Fibroblast of skin of left biceps (primary cell): ENCODE data around the gene VPS51.
"Not testable (repeated sequence)": the region's sequence is repeated elsewhere in the genome, so short reads cannot be mapped to it uniquely, and the experiment has no call there.

Source experiments
- DNase-seq, 2 experiments: peaks; one replicate each; pipeline ENCODE4 v3.0.0-alpha.2; 2013; ENCODE audit warnings: low read depth in 2 of 2

Gene VPS51

GRCh38 chr11:65134240-65134951, 38.4 kb downstream of the VPS51 start, which contains the start of gene SYVN1:
Gene SYVN1, minus strand, starts transcription at chr11:65134519. Its CDS starts 918 bp downstream, at chr11:65133601.
- peak; percentile 66 to 67 for DNase-seq

- DNase-seq, result peak; percentile 90 to 92
Measured at GRCh38 chr11:65134952-65135632, 39.1 kb downstream of the VPS51 start.

- DNase-seq, result no peak
Measured at GRCh38 chr11:65135633-65136145, 39.7 kb downstream of the VPS51 start.

- DNase-seq, result no peak
Measured at GRCh38 chr11:65136515-65137096, 40.6 kb downstream of the VPS51 start.

- no peak for DNase-seq
Measured at GRCh38 chr11:65141896-65142494, 46.0 kb downstream of the VPS51 start.

- DNase-seq, result no peak
Measured at GRCh38 chr11:65147352-65148075, 51.5 kb downstream of the VPS51 start.

- DNase-seq, result no peak
Measured at GRCh38 chr11:65148657-65149056, 52.6 kb downstream of the VPS51 start.

GRCh38 chr11:65150131-65150508, 54.1 kb downstream of the VPS51 start:
- not testable (repeated sequence) for DNase-seq

GRCh38 chr11:65150509-65151299, 54.7 kb downstream of the VPS51 start:
- peak; percentile 20 to 40 for DNase-seq

GRCh38 chr11:65151331-65151899, 55.4 kb downstream of the VPS51 start:
- DNase-seq, result no peak

- no peak for DNase-seq
Measured at GRCh38 chr11:65152122-65152521, 56.1 kb downstream of the VPS51 start.

- DNase-seq, result no peak
Measured at GRCh38 chr11:65156256-65156655, 60.2 kb downstream of the VPS51 start.

- DNase-seq, result no peak
Measured at GRCh38 chr11:65156926-65157325, 60.9 kb downstream of the VPS51 start.

GRCh38 chr11:65157336-65157735, 61.3 kb downstream of the VPS51 start:
- no peak for DNase-seq

GRCh38 chr11:65159012-65159411, 63.0 kb downstream of the VPS51 start:
- no peak for DNase-seq

- DNase-seq, result no peak
Measured at GRCh38 chr11:65160643-65161042, 64.6 kb downstream of the VPS51 start.
